Neural cell (in vitro differentiated cells): ENCODE data around the gene LGALS8.

Experiments used
- EP300 ChIP-seq: fragments of 450-650 bp; conservative IDR thresholded peaks from 2 replicates; pipeline ENCODE4 v1.6.1; 2014; ENCODE audit warnings: antibody characterized with exemption, mild to moderate bottlenecking, moderate library complexity; ENCODE audit not compliant: poor library complexity, severe bottlenecking
- RAD21 ChIP-seq: fragments of 450-650 bp; conservative IDR thresholded peaks from 2 replicates; pipeline ENCODE4 v1.6.1; 2014; ENCODE audit warnings: antibody characterized with exemption, mild to moderate bottlenecking, moderate library complexity
- TAF1 ChIP-seq: IDR thresholded peaks from 2 replicates; pipeline ENCODE4 v1.6.1; 2012; ENCODE audit warnings: low read depth
- TF ChIP-seq, protein P1 (sequence below): fragments of 450-650 bp; IDR thresholded peaks from 2 replicates; pipeline ENCODE4 v1.5.1; 2014; ENCODE audit warnings: antibody characterized with exemption, mild to moderate bottlenecking, moderate library complexity; ENCODE audit not compliant: poor library complexity, severe bottlenecking

DNA sequence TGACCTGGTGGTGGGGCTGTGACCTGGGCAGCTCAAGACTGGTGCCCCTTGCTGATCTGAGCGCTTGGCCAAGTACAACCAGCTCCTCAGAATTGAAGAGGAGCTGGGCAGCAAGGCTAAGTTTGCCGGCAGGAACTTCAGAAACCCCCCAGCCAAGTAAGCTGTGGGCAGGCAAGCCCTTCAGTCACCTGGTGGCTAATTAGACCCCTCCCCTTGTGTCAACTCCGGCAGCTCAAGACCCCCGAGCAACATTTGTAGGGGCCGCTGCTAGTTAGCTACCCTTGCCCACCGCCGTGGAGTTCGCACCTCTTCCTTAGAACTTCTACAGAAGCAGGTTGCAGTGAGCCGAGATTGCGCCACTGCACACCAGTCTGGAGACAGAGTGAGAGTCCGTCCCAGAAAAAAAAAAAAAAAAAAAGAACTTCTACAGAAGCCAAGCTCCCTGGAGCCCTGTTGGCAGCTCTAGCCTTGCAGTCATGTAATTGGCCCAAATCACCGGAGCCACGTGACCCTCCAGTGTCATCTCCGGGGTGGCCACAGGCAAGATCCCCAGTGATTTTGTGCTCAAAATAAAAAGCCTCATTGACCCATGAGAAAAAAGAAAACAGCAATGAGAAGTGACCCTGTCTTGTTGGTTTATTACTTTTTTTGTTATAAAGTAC is 39.3 kb upstream of the LGALS8 start:
- TF ChIP-seq, protein P1, sequence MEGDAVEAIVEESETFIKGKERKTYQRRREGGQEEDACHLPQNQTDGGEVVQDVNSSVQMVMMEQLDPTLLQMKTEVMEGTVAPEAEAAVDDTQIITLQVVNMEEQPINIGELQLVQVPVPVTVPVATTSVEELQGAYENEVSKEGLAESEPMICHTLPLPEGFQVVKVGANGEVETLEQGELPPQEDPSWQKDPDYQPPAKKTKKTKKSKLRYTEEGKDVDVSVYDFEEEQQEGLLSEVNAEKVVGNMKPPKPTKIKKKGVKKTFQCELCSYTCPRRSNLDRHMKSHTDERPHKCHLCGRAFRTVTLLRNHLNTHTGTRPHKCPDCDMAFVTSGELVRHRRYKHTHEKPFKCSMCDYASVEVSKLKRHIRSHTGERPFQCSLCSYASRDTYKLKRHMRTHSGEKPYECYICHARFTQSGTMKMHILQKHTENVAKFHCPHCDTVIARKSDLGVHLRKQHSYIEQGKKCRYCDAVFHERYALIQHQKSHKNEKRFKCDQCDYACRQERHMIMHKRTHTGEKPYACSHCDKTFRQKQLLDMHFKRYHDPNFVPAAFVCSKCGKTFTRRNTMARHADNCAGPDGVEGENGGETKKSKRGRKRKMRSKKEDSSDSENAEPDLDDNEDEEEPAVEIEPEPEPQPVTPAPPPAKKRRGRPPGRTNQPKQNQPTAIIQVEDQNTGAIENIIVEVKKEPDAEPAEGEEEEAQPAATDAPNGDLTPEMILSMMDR: no peak
- TF ChIP-seq RAD21: no peak
- TF ChIP-seq TAF1: no peak
- TF ChIP-seq EP300: no peak
